Osteocyte (in vitro differentiated cells): Measurements from ENCODE around the gene SSTR5. TPM values are rescaled to one million over a fixed set of nuclear protein-coding genes. Genes with fewer than 3 reads are reported as not detected.

Experiments used
- DNase-seq: peaks from one replicate; pipeline ENCODE4 v3.0.0; 2021; ENCODE audit warnings: mixed read lengths; ENCODE audit not compliant: unreplicated experiment; ENCODE audit errors: extremely low spot score
- H3K27ac Mint-ChIP-seq: one replicate; pipeline ENCODE4 v1.8.0; 2021; ENCODE audit warnings: mild to moderate bottlenecking, mixed read lengths; ENCODE audit not compliant: unreplicated experiment
- H3K27me3 Mint-ChIP-seq: one replicate; pipeline ENCODE4 v1.8.0; 2021; ENCODE audit warnings: mixed read lengths; ENCODE audit not compliant: unreplicated experiment
- H3K36me3 Mint-ChIP-seq: one replicate; pipeline ENCODE4 v1.8.0; 2021; ENCODE audit warnings: mixed read lengths; ENCODE audit not compliant: unreplicated experiment
- H3K4me1 Mint-ChIP-seq: one replicate; pipeline ENCODE4 v1.8.0; 2021; ENCODE audit warnings: mixed read lengths; ENCODE audit not compliant: unreplicated experiment
- H3K4me3 Mint-ChIP-seq: one replicate; pipeline ENCODE4 v1.8.0; 2021; ENCODE audit warnings: mild to moderate bottlenecking, moderate library complexity, mixed read lengths; ENCODE audit not compliant: unreplicated experiment
- H3K9me3 Mint-ChIP-seq: one replicate; pipeline ENCODE4 v1.8.0; 2021; ENCODE audit warnings: mixed read lengths; ENCODE audit not compliant: unreplicated experiment
- total RNA-seq: library from RNA; stranded (reverse); gene quantifications from 2 replicates; pipeline ENCODE4 v1.2.1, GENCODE V29; 2021
- TF ChIP-seq, protein P1 (sequence below): fragments of 200-600 bp; sonication (generic); IDR thresholded peaks from 2 replicates; pipeline ENCODE4 v1.5.0; 2021; ENCODE audit warnings: antibody characterized with exemption, mild to moderate bottlenecking, moderate library complexity

Gene SSTR5
- total RNA-seq, 1 donor from 2014 or later: not detected

DNA sequence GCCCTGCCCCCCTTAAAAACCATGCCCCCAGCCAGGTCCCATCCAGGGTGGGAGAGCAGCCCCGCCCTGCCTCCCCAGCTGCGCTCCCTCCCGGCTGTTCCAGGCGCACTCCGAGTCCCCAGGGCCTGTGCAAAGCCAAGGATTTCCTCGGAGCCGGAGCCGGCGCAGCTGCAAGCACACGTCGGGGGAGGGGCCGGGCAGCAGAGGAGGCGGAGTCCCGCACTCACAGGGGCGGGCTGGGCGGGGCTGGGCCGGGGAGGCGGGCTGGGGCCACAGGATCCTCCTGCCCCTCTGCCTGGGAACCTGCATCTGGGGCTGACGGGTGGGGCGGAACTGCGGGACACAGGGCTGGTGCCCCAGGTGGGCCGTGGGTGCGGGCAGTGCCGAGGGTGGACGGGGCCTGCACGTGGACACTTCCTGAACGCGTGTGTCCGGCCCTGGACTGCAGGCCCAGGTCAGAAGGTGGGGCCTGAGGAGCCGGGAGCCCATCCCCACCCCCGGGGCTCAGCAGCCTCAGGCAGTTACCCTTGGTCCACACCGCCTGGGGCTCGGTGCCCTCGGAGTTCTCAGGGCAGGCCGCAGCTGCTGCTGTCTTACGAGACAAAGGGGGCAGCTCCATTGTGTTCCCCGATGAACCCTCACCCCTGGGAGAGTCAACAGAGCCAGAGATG is 24.0 kb upstream of the SSTR5 start:
- Mint-ChIP-seq H3K36me3 (no peaks in the 10 kb centered on the region), H3K4me1 (no peaks in the 10 kb centered on the region), H3K4me3 (no peak overlapping the region), H3K9me3 (no peaks in the 10 kb centered on the region), H3K27ac (no peak overlapping the region), H3K27me3 (no peaks in the 10 kb centered on the region)
- no peak for DNase-seq
- TF ChIP-seq, protein P1, sequence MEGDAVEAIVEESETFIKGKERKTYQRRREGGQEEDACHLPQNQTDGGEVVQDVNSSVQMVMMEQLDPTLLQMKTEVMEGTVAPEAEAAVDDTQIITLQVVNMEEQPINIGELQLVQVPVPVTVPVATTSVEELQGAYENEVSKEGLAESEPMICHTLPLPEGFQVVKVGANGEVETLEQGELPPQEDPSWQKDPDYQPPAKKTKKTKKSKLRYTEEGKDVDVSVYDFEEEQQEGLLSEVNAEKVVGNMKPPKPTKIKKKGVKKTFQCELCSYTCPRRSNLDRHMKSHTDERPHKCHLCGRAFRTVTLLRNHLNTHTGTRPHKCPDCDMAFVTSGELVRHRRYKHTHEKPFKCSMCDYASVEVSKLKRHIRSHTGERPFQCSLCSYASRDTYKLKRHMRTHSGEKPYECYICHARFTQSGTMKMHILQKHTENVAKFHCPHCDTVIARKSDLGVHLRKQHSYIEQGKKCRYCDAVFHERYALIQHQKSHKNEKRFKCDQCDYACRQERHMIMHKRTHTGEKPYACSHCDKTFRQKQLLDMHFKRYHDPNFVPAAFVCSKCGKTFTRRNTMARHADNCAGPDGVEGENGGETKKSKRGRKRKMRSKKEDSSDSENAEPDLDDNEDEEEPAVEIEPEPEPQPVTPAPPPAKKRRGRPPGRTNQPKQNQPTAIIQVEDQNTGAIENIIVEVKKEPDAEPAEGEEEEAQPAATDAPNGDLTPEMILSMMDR: no peak

DNA sequence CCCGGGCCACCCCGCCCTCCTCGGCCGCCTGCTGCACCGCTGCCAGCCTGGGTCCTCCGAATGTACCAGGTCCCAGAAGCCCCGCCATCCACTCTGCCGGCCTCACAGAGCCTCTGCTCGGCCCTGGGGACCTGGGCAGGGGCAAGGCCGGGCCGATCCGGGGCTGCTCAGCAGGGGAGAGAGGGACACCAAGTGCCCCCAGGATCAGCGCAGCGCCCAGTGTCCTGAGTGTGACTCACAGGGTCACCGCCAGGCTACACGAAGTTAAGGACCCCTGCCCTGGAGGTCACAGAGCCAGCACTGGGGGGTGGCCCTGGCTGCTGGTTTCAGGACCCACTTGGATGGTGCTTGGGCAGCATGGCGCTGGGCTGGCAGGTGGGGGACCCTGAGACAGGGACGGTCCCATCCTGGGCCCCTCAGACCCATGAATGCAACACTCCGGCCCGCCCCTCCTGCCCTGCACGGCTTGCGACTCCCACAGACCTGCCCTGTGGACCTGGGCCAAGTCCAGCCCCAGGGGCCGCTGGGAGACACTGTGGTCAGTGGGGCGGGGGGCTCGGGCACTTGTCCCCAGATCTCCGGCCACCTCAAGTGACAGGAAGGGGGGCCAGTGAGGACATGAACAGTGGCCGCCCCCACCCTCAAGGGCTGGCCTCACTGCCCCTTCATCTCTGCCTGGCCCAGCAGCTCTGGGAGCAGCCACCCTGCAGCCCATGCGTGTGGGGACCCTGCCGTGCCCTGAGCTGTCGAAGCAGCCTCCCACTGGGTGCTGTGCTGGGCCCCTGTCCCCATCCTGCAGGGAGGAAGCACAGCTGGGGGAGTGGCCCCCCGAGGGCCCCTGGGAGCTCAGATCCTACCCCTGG is 23.2 kb upstream of the SSTR5 start:
- DNase-seq: no peak
- H3K36me3 Mint-ChIP-seq: no peaks in the 10 kb centered on the region
- no peak overlapping the region for H3K27ac Mint-ChIP-seq
- no peaks in the 10 kb centered on the region for H3K4me1 Mint-ChIP-seq
- TF ChIP-seq, protein P1: no peak
- no peak overlapping the region for H3K4me3 Mint-ChIP-seq
- no peaks in the 10 kb centered on the region for H3K9me3 Mint-ChIP-seq
- no peaks in the 10 kb centered on the region for H3K27me3 Mint-ChIP-seq

DNA sequence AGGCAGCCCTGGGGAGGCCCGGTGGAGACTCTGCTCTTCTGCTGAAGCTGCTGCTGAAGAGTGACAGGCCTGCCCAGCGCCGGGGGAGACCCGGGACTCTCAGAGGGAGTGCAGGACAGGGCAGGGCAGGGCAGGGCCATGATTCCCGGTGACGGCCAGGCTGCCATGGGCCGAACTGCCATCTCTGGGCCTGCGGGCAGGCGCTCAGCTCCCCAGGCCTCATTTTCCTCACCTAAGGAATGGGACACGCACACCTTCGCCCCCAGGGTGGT is 22.6 kb upstream of the SSTR5 start:
- DNase-seq: no peak
- H3K4me1 Mint-ChIP-seq: no peaks in the 10 kb centered on the region
- H3K27ac Mint-ChIP-seq: no peak overlapping the region
- no peaks in the 10 kb centered on the region for H3K27me3 Mint-ChIP-seq
- H3K4me3 Mint-ChIP-seq: no peak overlapping the region
- TF ChIP-seq, protein P1: no peak
- H3K9me3 Mint-ChIP-seq: no peaks in the 10 kb centered on the region
- no peaks in the 10 kb centered on the region for H3K36me3 Mint-ChIP-seq

DNA sequence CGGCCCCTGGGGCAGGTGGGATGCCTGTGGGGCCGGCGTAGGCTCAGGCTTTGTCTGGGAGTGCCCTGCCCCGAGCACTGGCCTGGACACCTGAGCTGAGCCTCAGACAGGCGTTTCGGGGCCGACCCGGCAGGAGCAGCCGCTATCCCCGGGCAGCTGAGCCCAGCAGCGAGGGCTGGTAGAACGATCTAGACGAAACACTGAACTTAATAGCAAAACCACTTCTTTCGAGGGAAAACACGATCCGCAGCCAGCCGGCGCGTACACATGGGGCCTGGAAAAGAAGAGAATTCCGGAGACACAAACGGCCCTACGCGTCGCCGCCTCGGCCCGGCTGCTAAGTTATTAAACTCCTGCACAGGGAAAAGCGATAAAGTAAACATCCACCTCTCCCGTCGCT is 22.0 kb upstream of the SSTR5 start:
- no peak for DNase-seq
- no peaks in the 10 kb centered on the region for H3K9me3 Mint-ChIP-seq
- no peaks in the 10 kb centered on the region for H3K27me3 Mint-ChIP-seq
- no peak overlapping the region for H3K4me3 Mint-ChIP-seq
- TF ChIP-seq, protein P1: no peak
- no peak overlapping the region for H3K27ac Mint-ChIP-seq
- H3K4me1 Mint-ChIP-seq: no peaks in the 10 kb centered on the region
- H3K36me3 Mint-ChIP-seq: no peaks in the 10 kb centered on the region

DNA sequence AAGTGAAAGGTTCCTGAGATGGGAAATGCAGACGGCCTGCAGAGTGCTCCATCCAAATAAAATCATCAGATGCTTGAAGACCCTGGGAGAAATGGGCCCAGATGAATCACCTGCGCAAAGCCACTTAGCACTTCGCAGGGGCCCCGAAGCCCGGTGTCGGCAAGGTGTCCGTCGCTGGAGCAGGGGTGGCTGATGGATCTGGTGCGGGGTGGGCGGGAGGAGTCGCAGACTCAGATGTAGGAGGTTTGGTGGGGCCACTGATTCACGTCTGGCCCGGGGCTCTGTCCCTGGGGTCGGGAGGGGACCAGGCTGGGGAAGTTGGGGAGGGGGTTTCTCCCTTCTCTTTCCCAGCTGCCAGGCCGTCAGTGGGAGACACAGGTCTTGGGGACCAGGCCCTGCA is 21.6 kb upstream of the SSTR5 start:
- Mint-ChIP-seq H3K4me3 (no peak overlapping the region), H3K27me3 (no peaks in the 10 kb centered on the region), H3K27ac (no peak overlapping the region), H3K9me3 (no peaks in the 10 kb centered on the region), H3K4me1 (no peaks in the 10 kb centered on the region), H3K36me3 (no peaks in the 10 kb centered on the region)
- no peak for DNase-seq
- TF ChIP-seq, protein P1: no peak
